Measurements from ENCODE around the gene EPS8L3.
"Not testable (repeated sequence)": the region's sequence is repeated elsewhere in the genome, so short reads cannot be mapped to it uniquely, and the experiment has no call there.

Gene EPS8L3, protein sequence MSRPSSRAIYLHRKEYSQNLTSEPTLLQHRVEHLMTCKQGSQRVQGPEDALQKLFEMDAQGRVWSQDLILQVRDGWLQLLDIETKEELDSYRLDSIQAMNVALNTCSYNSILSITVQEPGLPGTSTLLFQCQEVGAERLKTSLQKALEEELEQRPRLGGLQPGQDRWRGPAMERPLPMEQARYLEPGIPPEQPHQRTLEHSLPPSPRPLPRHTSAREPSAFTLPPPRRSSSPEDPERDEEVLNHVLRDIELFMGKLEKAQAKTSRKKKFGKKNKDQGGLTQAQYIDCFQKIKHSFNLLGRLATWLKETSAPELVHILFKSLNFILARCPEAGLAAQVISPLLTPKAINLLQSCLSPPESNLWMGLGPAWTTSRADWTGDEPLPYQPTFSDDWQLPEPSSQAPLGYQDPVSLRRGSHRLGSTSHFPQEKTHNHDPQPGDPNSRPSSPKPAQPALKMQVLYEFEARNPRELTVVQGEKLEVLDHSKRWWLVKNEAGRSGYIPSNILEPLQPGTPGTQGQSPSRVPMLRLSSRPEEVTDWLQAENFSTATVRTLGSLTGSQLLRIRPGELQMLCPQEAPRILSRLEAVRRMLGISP

DNA sequence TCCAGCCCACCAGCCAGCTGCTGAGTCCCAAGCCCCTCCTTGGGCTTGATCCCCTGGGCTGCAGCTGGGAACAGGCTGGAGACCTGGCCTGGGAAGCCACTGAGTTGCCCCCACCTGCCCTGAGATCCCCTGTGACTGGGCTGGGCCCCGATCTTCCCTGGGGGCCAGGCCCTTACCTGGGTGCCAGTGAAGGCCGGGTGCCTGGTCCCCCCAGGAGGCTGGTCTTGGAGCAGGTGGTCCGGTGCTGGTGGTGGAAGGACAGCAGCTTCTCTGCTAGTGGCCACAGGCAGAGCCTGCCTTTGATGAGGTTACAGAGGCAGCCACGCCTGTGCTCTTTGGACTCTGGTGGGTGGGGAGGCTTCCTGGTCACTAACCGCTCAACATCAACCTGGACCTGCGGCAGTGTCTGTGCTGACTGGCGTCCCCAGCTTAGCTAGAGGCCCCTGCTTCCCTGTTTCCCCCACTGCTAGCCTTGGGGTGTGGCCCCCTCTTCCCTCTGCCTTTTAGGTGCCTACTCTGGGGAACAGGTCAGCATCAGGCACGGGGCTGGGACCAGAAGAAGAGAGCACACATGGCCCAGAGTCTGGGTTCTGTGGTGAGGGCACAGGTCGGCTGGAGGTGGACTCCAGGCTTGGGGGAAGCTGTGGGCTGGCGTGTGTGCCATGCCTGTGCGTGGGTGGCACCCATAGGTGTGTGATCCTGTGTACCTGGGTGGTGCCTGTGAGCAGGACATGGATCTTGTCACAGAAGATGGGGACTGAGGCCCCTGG, at the start of gene EPS8L3:
TSS of gene EPS8L3 (minus strand) at position 278 of the 770 bp plus-strand sequence. CDS start 2,174 bp downstream, outside the sequence.
- no peak for DNase-seq

DNA sequence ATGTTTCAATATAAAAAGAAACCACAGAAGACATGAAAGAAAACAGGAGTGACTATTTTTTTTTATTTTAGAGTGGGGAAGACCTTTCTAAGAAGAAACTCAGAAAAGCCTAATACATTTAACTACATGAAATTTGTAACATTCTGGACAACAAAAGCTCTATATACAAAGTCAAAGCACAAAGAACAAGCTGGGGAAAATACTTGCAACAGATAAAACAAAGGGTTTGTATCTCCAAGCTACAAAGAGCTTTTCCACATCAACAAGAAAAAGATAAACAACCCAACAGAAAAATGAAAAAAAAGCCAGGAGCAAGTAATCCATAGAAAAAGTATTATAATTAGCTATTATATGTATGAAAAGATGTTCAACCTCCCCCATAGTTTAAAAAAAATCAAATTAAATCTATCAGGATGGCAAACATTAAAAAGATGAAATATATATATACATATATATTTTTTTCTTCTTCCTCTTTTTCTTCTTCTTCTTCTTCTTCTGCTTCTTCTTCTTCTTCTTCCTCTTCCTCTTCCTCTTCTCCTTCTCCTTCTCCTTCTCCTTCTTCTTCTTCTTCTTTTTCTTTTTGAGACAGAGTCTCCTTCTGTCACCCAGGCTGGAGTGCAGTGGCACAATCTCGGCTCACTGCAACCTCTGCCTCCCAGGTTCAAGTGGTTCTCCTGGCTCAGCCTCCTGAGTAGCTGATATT, 49.1 kb upstream of the EPS8L3 start:
- no peak for DNase-seq

DNA sequence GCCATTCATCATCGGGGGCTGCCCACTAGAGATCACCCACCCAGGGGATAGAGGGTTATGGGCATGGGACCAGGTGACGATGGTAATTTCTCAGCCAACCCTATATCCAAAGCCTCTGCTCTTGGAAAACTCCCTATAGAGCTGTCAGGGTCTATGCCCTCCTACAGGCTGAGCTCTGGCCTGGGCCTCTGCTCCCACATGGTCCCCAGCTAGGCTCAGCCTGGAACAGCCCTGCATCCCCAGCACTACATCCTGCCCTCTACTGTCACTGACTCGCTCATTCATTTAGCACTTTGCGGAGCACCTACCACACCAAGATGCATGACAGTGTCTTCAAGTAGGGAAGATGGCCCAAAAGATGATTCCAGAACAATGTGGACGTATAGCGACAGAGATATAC, 45.0 kb upstream of the EPS8L3 start:
- no peak for DNase-seq

DNA sequence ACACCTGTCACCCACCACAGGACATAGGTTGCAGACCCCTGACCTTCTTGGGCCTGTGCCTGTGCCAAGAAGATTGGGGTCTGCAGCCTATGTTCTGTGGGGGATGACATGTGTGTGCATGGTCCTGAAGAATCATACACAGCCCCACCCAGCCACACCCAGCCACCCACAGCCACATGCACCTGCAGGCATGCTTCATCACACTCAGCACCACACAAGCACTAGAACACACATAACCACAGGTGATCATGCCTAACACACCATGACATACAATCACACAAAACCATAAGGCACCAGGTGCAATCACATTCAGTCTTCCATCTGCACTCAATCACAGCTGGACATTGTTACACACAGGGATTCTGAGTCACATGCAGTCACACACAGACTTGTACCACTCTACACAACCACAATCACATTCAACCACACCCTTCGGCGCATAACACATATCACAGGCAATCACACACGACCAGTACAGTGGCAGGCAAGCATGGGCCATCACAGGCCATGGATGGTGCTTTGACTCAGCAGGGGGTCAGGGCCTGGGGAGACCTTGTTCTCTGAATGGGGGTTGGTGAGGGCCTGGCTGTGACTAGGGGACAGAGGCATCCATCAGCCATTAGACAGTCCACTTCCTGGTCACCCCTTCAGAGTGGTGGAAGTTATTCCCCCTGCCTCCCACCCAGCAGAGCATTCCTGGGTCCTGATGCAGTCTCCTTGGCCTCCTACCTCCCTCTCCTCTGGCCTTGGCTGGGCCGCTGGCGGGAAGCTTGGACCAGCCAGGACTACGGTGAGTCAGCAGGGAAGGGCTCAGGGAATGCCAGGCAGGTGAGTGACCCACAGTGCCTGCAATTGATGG, 44.3 kb upstream of the EPS8L3 start:
- no peak for DNase-seq

DNA sequence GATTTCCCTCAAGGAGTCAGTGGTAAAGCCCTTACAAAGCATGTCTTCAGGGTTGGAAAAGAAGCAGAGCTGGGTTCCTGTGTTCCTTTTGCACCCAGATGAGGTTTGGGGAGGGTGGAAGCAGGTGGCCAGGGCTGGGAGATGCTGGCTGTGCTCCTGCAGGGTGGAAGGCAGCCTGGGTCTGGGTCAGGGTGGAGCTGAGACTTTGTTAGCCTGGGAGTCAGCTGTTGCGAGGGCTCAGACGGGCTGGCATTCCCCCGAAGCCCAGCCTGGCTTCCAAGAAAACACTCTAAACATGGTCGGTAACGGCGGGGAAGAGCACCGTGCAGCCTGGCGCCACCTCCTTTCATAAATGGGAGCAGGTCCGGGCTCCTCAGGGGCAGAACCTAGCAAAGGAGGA, 43.7 kb upstream of the EPS8L3 start:
- DNase-seq, result no peak

DNA sequence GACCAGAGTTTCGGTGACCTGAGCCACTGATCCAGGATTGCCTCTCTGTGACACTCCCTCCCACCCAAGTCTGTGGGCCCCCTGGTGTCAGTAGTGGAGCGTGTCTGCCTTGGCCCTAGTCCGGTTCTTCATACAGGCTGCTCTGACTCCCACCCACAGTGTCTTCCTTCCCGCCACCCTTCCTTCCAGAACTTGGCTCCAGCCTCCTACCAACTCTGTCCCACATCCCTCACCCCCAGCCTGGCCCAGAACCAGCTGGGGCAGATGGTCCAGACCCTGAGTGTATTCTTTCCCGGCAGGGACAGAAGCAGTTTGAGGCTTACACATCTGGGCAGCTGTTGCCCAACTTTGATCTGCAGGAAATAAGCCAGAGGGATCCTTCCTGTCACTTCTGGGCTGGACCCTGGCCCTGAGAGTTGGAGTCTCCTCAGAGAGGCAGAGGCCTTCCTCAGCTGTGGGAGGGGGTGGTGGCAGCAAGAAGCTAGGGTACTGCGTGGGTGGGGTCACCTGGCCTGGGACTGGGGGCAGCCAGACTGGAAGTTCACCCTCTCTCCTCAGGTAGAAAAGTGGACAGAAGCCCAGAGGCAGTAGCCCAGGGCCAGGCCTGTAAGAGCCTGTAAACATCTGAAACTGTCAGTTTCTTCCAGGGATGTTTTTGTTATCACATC, 43.1 kb upstream of the EPS8L3 start:
- no peak for DNase-seq

DNA sequence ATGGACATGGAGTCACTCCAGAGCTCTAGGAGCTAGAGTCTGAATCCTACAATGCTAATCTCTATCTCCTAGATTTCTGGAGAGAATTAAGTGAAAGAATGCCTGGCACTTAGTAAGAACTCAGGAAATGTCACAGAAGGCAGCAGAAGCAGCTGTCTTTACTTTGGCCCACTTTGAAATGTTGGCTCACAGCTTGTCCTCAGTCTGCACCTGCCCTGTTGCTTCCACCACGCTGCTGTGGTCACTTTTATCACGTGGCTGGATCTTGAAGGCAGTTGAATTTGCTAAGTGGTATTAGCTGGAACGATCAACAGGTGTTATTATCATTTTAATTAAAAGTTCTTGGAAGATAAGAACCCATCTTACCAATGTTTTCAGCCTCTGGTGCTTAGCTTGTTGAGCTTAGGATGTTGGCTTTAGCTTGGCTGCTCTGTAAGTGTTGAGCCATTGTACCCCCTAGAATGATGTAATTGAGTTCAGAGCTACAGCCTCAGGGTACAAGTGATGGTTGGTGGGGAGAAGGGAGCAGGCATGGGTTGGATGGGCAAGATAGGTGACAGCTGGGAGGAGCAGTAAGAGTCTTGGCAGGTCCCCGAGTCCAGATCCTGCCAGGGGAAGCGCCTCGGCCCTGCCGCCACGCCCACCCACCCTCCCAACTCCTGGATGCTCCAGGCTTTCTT, 41.9 kb upstream of the EPS8L3 start:
- DNase-seq, result no peak

DNA sequence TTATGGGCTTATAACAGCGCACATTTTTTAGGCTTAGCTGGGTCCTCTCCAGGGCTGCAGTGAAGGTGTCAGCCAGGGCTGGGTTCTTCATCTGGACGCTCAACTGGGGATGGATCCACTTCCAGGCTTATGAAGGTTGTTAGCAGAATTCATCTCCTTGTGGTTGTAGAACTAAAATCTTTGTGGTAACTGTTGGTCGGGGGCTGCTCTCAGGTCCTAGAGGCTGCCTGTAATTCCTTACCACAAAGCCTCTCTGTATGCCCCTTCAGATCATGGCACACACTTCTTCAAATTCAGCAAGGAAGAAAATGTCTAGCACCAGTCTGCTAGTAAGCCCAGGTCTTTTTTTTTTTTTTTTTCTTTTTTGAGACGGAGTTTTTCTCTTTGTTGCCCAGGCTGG, 40.9 kb upstream of the EPS8L3 start:
- no peak for DNase-seq

DNA sequence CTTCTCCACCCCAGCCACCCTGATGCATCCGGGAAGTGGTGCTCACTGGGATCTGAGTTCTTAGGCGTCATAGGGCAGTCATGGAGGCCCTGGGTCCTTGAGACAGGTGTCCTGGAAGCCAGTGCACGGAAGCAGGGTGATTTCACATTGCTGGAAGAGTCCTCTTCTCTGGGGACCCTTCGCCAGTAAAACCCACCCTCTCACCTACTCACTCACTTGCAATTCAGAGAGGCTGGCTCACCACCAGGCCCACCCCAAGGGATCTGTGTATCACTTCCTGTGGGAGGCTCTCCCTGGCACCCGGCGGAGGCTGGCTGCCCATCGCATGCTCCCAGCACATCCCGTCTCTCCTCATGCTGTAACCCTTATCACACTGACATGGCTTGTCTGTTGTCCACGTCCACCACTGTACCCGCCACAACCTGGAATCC, 40.2 kb upstream of the EPS8L3 start:
- no peak for DNase-seq

DNA sequence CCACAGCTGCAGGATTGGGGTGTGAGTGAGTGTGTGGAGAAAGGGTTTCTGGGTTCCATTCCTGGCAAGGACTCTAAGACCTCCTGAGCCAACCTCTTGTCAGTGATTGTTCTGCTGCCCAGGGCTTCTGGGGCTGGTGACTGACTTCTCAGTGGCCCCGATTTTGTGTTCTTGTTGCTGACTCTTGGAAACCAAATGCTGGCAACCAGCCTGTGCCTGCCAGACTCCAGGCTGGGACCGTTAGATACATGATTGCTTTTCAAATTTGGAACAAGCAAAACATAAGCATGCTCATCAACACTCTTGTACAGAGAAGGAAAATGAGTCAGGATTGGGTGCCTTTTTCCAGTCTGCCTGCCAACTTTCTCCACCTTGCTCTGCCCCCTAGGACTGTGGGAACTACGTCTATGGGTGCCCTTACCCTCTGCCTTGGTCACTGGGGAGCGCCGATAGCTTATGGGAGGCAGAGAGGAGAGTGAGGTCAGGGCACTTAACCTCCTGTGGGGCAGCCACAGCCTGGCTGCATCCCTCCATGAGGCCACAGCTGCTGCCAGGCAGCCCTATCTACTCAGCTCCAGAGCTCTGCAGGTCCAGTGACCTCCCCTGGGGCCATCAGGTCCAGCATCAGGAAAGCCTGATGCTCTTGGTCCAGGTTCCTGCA, 39.3 kb upstream of the EPS8L3 start:
- DNase-seq, result no peak

DNA sequence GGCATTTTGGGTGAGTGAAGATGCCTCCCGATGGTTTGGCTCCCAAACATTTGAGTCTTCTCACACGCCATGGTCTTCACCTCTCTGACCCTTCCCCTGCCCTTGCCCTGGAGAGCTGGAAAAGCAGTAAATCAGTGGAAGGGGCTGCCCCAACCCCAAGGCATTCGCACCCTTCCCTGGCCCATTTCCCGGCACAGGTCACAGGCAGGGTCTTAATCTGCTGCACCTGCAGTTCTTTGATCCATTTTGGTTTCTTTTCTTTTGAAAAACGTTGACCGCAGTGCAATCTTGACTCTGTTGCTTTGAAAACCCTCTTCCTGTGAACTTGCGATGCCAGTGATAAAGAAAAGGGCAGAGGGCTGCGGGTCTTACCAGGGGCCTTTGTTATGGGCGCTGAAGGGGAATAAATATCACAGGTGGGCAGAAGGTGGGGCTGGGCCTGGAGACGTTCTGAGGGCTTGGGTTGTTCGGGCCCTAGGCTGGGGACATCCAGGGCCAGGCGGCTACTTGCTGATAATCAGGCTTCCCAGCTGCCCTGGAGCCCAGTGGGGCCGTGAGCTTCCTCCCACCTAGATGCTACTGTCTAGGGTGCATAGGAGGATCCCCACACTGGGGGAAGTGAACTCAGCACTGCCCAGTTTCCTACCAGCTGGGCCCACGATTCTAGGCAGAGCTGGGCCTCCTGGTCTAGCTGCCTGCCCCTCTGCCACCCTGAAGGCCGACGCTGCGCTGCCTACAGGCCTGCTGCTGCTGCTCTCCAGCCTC, 38.6 kb upstream of the EPS8L3 start:
- DNase-seq, result no peak

DNA sequence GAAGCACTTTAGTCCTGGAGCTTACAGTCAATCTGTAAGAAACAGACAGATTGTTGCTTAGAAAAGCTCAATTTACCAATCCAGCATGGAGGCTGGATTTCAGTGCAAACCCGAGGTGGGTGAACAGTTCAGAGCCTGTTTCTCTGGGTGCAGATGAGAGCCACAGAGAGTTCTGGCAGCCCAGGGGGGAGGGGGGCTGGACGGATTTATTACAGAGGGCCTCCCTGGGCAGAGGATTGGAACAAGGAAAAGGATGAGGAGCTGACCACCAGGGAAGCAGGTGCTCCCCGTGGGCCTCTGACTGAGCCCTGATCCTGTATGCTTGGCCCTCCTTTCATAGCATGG, 38.0 kb upstream of the EPS8L3 start:
- no peak for DNase-seq

DNA sequence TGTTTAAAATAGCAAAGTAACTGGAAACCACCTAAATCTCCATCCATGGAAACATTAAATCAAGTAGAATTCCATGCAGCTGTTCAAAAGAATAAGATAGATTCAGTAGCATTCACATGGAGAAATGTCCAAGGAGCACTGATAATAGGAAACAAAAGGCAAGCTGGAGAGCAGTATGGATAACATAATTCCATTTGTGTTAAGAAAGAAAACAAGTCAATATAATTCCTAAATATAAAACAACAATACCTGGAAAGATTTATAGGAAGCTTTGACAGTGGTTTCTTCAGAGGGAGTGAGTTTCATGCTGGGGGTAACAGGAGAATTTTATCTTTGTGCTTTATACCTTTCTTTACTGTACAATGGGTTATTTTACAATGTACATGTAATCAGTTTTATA, 36.6 kb upstream of the EPS8L3 start:
- no peak for DNase-seq

DNA sequence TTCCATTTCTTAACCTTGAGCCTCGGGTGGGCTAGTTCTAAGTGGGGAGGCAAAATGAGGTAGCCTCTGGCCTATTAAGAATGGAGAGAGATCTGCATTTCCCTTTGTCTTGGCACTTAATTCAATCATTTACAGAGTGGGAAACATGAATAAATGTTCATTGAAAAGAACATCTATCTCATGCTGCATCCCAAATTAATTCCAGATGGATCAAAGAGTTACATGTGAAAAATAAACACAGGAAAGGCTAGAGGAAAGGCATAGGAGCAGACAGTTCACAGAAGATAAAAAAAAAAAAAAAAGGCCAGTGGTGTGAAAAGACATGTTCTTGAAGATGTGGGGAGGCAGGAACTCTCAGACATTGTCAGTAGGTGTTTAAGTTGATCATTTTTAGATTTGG, 35.7 kb upstream of the EPS8L3 start:
- DNase-seq, result no peak

DNA sequence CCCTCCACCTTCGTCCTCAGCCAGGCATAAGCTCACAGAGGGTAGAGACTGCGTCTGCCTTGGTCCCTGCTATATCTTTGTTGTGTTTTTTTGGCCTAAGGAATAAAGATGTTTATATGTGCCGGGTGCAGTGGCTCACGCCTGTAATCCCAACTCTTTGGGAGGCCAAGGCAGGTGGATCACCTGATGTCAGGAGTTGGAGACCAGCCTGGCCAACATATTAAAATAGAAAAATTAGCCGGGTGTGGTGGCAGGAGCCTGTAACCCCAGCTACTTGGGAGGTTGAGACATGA, 33.5 kb upstream of the EPS8L3 start:
- not testable (repeated sequence) for DNase-seq

DNA sequence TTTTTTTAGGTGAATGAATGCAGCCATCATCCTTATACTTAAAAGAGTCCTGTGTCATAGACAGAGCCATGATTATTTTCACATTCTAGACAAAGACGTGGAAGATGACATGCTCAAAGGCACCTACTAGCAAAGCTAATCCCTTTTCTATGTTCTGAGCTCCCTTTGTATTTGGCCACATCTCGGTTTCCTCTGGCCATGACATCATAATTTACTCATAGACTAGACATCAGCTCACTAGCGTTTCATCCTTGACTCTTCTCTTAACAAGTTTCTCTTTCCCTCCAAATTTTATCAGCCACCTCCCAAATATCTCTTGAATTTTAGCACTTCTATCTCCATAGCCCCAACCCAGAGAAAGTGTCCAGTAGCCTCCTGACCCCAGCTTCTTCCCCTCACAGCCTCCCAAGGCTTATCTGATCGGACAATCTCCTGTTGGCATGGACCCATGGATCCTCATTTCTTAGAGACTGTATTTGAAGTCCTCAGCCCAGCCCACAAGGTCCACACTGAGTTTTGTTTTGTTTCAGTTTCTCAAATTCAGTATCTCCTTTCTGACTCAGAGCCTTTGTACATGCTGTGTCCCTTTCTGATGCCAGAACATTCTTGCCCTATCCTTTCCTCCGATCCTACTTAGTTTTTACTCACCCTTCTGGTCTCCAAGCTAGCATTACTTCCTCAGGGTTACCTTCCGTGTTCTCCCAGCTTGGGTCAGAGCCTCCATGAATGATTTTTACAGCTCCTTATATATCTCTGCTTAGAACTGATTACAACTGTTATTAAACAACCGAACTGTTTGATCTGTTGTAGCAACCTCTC, 33.0 kb upstream of the EPS8L3 start:
- DNase-seq, result no peak

DNA sequence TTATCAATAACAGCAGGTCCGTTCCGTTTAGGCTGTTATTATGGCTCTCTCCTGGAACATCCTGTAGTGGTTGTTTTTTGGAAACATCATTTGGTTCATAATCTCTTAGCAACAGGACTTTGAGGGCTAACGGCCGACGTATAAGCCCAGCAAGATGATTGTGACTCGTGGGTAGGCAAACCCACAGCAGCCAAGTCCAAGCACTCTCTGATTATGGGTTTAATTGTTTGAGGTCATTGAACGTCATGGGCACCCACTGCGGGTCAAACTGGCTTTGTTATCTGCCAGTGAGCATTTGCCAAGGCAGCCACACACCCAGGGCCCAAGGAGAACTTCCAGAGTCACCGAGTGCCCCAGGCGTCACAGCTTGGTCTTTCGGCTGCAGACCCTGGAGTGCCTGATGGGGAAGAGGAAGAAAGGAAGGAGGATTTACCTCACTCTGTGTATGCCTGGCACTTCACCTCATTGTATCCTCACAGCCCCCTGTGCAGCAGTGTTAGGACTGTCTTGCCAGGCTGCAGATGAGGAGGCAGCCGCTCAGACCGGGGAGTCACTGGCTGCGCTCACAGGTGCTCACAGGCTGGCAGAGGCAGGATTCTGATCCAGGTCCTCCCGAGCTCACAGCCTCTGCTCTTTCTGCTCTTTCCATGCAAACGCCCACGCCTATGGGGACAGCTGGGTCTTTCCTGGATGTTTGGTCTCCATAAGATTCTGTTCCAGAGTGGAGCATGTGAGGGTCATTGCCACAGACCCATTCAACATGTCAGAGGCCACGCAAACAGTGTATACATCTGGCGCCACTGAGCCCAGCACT, 30.8 kb upstream of the EPS8L3 start:
- DNase-seq, result no peak

Data from NCI-H2107 (cell line).